AG10803 (cell line): ENCODE measurements around the gene VCAN.
A peak's percentile ranks its signal among the peaks of the same experiment; 100 is the strongest.

ENCODE experiments used
- DNase-seq: peaks from one replicate; pipeline ENCODE4 v3.0.0; 2010; ENCODE audit warnings: low read depth
- H3K4me3 ChIP-seq: 2 replicates; pipeline ENCODE4 v1.5.1; 2011; ENCODE audit warnings: mild to moderate bottlenecking, low read length, control low read depth
- TF ChIP-seq, protein P1 (sequence below): conservative IDR thresholded peaks from 2 replicates; pipeline ENCODE4 v1.5.1; 2011; ENCODE audit warnings: mild to moderate bottlenecking, low read length, control low read depth, inconsistent platforms

VCAN gene

DNA sequence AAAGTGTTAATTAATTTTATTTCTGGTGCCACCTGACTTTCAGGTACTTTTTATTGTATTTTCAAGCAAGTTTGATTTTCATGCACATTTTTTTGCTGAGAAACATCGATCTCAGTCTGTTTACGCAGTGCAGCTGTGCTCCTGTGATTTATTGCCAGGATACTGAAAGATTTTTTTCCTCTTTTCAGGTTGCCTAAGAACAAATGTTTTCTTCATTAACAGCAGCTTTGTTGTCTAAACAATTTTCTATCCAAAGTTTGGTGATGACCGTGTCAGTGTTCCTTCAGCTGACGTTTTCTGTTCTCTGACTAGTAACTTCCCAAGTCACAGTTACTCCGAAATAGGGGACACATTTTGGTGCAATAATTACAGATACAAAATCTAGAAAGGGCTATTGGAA, 78.1 kb downstream of the VCAN start:
- DNase-seq: peak; percentile 63
- no peak overlapping the region for H3K4me3 ChIP-seq
- TF ChIP-seq, protein P1, sequence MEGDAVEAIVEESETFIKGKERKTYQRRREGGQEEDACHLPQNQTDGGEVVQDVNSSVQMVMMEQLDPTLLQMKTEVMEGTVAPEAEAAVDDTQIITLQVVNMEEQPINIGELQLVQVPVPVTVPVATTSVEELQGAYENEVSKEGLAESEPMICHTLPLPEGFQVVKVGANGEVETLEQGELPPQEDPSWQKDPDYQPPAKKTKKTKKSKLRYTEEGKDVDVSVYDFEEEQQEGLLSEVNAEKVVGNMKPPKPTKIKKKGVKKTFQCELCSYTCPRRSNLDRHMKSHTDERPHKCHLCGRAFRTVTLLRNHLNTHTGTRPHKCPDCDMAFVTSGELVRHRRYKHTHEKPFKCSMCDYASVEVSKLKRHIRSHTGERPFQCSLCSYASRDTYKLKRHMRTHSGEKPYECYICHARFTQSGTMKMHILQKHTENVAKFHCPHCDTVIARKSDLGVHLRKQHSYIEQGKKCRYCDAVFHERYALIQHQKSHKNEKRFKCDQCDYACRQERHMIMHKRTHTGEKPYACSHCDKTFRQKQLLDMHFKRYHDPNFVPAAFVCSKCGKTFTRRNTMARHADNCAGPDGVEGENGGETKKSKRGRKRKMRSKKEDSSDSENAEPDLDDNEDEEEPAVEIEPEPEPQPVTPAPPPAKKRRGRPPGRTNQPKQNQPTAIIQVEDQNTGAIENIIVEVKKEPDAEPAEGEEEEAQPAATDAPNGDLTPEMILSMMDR: no peak

DNA sequence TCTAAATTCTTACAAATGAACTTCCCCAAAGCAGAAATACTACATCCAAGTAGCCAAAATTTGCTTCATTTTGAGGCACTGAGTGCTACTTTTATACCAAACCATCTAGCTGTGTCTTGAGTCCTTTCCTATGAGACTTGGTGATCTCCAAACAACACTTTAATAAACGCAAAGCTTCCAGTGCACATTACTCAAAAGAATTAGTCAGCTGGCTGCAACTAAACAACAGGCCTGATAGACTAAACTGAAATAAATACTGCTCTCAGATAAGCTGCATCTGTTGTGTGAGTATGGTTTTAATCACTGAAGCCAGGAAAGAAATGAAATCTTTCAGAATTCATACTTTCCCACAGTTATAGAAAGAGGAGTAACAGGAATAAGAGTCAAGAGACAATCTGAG, 80.3 kb downstream of the VCAN start:
- DNase-seq: peak; percentile 79
- H3K4me3 ChIP-seq: no peak overlapping the region
- TF ChIP-seq, protein P1: no peak

DNA sequence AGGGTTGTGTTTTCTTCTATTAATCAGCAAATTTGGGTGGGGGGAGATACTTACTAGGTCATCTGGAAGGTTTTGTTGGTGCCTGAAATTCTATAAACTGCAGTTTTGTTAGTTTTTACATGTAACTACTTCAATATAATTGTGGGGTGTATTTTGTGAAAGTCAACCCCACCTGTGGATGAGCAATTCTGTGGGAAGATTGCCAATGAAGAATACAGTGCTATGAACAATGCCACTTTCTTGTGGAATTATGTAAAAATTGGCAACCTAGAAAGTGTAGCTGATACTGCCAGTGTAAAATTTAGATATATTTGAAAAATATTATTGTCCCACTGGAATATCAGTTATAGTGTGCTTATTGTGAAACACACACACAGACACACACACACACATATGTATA, 80.7 kb downstream of the VCAN start:
- TF ChIP-seq, protein P1: no peak
- DNase-seq: no peak
- no peak overlapping the region for H3K4me3 ChIP-seq

DNA sequence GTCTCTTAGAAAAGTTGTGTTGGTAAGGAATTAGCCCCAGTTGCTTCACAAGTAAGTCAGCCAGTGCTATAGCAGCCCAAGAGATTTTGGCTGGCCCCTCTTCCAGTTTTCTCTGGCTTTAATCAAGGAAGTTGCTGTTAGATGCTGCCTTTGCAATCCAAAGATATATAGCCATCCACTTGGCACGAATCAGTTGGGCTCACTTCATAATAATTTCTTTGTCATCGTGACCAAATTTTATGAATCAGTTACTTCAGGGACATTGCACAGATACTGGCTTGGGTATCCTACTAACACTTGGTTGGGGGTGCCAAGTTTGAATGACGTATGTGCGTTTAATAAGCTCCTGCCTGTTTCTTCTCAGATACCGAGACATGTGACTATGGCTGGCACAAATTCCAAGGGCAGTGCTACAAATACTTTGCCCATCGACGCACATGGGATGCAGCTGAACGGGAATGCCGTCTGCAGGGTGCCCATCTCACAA, 81.5 kb downstream of the VCAN start:
- TF ChIP-seq, protein P1: no peak
- DNase-seq: peak; percentile 94
- H3K4me3 ChIP-seq: no peak overlapping the region

DNA sequence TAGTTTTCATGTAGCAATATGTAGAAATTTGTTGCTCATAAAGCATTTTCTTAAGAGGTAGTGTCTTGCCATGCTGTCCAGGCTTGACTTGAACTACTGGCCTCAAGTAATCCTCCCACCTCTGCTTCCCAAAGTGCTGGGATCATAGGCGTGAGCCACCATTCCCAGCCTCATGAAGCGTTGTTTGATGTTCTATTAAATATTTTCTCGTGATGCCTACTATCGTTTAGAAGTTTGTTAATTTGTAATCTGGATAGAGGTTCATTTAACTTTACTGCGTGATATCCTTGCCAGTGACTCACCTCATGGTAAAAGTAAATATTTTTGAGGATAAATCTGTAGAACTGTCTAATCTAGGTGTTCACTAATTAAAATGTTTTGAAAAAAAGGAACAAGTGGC, 82.6 kb downstream of the VCAN start:
- TF ChIP-seq, protein P1: no peak
- no peak overlapping the region for H3K4me3 ChIP-seq
- no peak for DNase-seq

DNA sequence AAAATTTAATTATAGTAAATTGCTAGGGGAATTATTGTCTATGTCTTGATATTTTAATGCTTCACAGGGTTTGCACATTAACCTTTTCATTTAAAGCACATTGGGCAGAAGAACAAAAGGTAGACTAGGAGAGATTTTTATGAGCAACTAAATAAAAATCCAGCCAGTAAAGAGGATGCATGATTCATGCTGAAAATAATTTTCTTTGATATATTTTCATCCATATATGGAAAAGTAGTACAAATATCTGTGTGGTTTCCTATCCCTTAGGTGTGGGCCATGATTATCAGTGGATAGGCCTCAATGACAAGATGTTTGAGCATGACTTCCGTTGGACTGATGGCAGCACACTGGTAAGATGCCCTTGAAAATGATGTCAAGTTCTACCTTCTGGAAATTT, 83.1 kb downstream of the VCAN start:
- no peak for DNase-seq
- TF ChIP-seq, protein P1: no peak
- no peak overlapping the region for H3K4me3 ChIP-seq

DNA sequence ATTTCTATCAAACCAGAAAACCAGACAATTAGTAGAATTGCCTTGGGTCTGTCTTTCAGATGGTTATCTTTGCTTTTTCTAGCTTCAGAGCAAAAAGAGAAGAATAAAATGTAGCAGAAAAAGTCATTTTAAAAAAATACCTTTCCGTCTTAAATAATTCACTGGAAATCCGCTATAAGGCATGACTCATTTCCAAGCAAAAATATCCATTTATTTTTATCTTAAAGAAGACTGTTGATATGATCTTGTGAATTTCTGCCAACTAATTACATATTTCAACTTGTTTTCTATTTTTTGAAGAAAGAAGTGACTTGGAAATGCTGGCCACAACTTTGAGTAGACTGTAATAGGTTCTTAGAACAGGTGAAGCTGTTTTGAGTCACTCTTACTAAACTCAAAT, 83.7 kb downstream of the VCAN start:
- no peak overlapping the region for H3K4me3 ChIP-seq
- DNase-seq: no peak
- TF ChIP-seq, protein P1: no peak
